HG03575 (cell line): Measurements from ENCODE around the gene DEPDC1B.
"Not testable (repeated sequence)": the region's sequence is repeated elsewhere in the genome, so short reads cannot be mapped to it uniquely, and the experiment has no call there.

Source experiments
- ATAC-seq: cut with Tn5 transposase; IDR thresholded peaks from one replicate; pipeline ENCODE4 v1.9.1; 2021; ENCODE audit not compliant: unreplicated experiment, insufficient number of reproducible peaks, low FRiP score; ENCODE audit errors: extremely low read depth

The DEPDC1B gene

DNA sequence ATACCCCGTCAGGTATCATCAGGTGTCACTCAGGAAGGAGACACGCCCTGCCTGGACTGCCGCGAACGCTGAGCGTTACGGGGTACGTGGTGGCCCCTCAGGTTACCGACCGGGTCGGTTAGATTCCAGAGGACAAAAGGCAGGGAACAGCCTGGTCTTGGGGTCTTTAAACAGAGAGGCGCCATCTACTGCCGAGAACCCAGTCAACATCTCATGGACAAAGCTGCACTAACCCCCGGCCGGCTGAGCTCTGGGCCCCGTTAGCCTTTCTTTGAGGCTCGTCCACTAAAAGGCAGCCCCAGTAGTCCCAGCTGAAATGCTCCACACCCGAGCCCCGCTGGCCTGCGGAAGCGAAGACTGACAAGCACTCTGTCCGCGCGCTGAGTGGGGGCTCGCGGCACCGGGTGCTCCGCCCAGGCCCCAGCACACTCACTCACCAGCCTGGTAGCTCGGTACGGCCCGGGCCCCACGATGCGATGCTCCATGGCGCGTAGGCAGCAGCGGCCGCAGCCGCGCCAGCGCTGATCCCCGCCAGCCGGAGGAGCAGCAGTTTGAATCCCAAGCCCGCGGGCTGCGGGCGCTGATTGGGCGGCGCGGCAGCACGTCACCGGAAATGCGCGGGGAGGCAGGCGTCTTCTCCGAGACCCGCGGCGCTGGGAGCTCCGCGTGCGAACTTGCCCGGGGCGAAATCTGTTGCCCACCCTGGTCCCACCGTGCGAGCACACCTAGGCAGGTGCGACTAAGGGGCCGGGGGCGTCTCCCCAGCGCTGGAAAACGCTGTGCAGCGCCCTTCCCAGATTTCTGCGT, at the start of gene DEPDC1B:
Gene DEPDC1B, minus strand, starts transcription at position 558 of the 807 bp plus-strand sequence. Its CDS starts 73 bp downstream, at position 485.
- ATAC-seq, result peak; percentile 65

DNA sequence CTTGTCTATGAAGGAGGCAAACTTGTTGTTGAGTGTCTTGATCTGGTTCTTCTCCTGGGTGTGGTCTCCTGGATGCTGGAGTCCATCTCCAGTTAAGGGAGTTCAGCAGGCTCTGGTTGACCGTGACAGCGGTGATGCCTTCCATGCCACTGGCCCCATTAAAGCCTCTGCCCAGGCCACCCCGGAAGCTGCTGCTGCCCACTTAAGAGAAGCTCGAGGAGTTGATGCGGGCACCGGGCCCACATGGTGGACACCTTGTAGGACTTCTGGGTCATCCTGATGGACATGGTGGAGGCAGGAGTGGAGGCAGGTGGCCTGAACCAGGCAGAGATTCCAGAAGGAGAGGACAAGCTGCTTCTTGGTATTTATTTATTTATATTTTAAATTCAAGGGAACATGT, 44.7 kb upstream of the DEPDC1B start:
- ATAC-seq, result no peak

DNA sequence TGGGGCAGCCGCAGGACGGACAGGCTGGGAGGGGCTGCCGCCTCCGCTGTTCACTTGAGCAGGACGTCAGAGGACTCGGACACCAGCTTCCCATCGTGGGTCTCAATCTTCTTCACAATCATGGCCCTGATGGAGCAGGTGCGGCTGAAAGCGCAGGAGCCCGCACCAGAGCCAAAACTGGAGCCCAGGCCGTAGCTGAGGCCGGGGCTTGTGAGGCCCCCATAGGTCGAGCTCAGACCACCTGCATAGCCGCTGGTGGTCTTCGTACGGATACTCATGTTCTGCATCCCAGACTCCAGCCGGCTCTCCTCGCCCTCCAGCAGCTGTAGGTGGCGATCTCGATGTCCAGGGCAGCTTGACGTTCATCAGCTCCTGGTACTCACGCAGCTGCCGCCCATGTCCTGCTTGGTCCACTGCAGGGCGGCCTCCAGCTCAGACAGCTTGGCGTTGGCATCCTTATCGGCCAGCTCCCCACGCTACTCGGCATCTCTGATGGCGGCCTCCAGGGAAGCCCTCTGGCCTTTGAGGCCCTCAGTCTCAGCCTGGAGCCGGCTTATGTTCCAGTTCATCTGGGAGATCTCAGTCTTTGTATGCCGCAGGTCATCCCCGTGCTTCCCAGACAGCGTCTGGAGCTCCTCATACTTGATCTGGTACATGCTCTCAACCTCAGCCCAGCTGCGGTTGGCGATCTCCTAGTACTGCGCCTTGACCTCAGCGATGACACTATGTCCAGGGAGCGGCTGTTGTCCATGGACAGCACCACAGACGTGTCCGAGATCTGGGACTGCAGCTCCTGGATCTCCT, 43.7 kb upstream of the DEPDC1B start:
- no peak for ATAC-seq

DNA sequence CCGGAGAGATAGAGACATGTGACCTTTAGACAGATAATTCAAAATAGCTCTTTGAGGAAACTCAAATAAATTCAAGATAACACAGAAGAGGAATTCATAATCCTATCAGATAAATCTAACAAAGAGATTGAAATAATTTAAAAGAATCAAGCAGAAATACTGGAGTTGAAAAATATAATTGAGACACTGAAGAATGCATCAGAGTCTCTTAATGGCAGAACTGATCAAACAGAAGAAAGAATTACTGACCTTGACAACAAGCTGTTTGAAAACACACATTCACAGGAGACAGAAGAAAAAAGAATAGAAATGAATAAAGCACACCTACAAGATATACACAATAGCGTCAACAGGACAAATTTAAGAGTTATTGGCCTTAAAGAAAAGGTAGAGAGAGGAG, 40.4 kb upstream of the DEPDC1B start:
- ATAC-seq, result no peak

DNA sequence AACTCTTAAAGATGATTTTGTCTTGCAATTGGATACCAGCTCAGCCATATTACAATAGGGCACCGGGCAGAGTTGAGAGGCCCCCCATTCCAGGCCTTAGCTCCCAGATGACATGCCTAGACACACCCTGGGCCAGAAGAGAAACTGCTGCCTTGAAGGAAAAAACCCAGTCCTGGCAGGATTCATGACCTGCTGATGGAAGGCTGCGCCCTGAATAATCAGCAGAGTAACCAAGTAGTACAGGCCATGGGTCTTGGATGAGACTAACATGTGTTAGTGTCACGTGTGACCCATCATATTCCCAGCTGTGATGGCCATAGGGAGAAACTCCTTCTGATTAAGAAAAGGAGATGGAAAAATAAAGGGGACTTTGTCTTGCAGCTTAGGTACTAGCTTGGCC, 39.0 kb upstream of the DEPDC1B start:
- ATAC-seq, result no peak

GRCh38 chr5:60738461-60738860, 38.5 kb upstream of the DEPDC1B start:
- ATAC-seq, result no peak

DNA sequence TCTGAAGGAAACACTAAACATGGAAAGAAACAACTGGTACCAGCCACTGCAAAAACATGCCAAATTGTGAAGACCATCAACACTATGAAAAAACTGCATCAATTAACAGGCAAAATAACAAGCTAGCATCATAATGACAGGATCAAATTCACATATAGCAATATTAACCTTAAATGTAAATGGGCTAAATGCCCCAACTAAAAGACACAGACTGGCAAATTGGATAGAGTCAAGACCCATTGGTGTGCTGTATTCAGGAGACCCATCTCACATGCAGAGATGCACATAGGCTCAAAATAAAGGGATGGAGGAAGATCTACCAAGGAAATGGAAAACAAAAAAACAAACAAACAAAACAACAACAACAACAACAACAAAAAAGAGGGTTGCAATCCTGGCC, 30.9 kb upstream of the DEPDC1B start:
- not testable (repeated sequence) for ATAC-seq

- no peak for ATAC-seq
Observed at GRCh38 chr5:60727033-60727679, 27.2 kb upstream of the DEPDC1B start.

DNA sequence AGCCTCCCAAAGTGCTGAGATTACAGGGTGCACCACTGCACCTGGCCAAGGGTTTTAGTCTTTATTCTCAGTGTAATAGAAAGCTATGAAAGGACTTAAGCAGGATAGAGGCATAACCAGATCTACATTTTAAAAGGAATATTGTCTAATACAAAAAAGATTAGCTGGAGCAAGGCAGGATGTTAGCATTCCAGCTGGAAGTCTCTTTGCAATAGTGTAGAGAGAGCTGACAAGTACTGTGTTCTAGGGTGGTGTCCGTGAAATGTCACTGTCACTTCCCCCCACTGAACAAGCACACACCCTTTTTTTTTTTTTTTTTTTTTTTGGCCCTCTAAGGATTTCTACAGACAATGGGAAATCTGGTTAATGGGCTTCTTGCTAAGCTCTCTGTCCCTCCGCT, 24.2 kb upstream of the DEPDC1B start:
- no peak for ATAC-seq

GRCh38 chr5:60722416-60722815, 22.4 kb upstream of the DEPDC1B start:
- no peak for ATAC-seq

GRCh38 chr5:60719329-60719728, 19.4 kb upstream of the DEPDC1B start:
- ATAC-seq, result no peak

GRCh38 chr5:60718166-60718892, 18.4 kb upstream of the DEPDC1B start:
- no peak for ATAC-seq

DNA sequence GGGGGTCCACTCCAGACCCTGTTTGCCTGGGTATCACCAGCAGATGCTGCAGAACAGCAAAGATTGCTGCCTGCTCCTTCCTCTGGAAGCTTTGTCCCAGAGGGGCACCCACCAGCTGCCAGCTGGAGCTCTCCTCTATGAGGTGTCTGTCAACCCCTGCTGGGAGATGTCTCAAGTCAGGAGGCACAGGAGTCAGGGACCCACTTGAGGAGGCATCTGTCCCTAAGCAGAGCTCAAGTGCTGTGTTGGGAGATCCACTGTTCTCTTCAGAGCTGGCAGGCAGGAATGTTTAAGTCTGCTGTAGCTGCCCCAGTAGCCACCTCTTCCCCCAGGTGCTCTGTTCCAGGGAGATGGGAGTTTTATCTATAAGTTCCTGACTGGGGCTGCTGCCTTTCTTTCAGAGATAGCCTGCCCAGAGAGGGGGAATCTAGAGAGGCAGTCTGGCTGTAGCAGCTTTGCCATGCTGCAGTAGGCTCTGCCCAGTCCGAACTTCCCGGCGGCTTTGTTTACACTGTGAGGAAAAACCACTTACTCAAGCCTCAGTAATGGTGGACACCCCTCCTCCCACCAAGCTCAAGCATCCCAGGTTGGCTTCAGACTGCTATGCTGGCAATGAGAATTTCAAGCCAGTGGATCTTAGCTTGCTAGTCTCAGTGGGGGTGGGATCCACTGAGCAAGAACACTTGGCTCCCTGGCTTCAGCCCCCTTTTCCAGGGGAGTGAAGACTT, 15.4 kb upstream of the DEPDC1B start:
- not testable (repeated sequence) for ATAC-seq

- ATAC-seq, result no peak
Observed at GRCh38 chr5:60712950-60713349, 13.0 kb upstream of the DEPDC1B start.

- ATAC-seq, result not testable (repeated sequence)
Observed at GRCh38 chr5:60711892-60712291, 11.9 kb upstream of the DEPDC1B start.

DNA sequence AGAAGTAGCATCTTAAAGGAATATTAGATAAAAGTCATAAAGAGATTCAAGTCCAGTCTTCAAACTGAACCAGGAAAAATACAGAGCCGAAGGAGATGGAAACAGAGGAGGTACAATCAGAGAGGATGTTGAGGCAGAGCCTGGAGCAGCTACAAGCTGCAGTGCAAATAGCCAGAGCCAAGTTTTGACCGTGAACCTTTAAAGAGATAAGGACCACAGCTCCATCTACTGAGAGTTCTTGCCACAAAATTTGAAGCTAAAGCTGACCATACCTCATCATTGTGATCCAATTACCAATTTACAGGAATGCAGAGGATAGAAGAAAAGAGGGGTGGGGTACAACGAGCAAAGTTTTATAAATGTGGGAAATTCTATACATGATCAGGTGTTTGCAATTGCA, 10.4 kb upstream of the DEPDC1B start:
- no peak for ATAC-seq

GRCh38 chr5:60705144-60705543, 5.2 kb upstream of the DEPDC1B start:
- ATAC-seq, result no peak

DNA sequence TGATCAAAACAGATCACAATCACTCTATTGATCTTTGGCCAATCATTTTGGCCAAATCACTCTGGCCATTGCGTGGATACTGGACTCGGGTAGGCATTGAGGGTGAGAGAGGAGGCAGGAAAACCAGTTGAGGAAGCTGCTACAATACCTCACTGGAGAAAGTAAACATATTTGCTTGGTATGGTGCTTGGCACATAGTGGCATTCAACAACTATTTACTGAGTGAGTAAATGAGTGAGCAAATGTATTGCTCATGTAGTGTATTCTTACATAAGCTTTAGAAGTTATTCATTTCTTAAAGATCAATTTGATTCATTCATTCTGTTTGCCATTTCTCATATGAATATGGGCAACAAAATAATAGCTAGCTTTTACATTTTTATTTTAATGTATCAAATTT, 4.0 kb upstream of the DEPDC1B start:
- ATAC-seq, result no peak
